Lung (tissue), 12 donors: ENCODE data around the gene WDR45. TPM values are rescaled to one million over a fixed set of nuclear protein-coding genes. Genes with fewer than 3 reads are reported as not detected.

ENCODE experiments used
- ATAC-seq: fragments of 200-7000 bp; cut with Tn5 transposase; one replicate; pipeline ENCODE4 v1.9.1; 2020; ENCODE audit warnings: moderate number of reproducible peaks; ENCODE audit not compliant: insufficient read depth, low FRiP score
- DNase-seq, 3 donors: peaks; one replicate each; pipeline ENCODE4 v3.0.0-alpha.2; 2013 to 2017
- H3K27ac ChIP-seq, 2 donors: one replicate each; pipeline ENCODE4 v1.5.1; 2013; ENCODE audit warnings: mild to moderate bottlenecking in 2 of 2, moderate library complexity in 2 of 2, control low read depth in 1 of 2, inconsistent platforms in 1 of 2, low read depth in 1 of 2, low read length in 1 of 2
- H3K27me3 ChIP-seq, 3 donors: one replicate each; pipeline ENCODE4 v1.5.1; 2013; ENCODE audit warnings: low read length in 2 of 3; ENCODE audit not compliant: control insufficient read depth in 3 of 3, insufficient read depth in 3 of 3
- H3K36me3 ChIP-seq, 4 donors: one replicate each; pipeline ENCODE4 v1.5.1; 2013; ENCODE audit warnings: low read length in 4 of 4, mild to moderate bottlenecking in 1 of 4, moderate library complexity in 1 of 4; ENCODE audit not compliant: control insufficient read depth in 4 of 4, insufficient read depth in 4 of 4
- H3K4me1 ChIP-seq, 5 donors: one replicate each; pipeline ENCODE4 v1.5.1; 2013; ENCODE audit warnings: low read length in 5 of 5, mild to moderate bottlenecking in 2 of 5, moderate library complexity in 1 of 5; ENCODE audit not compliant: control insufficient read depth in 5 of 5, insufficient read depth in 5 of 5
- H3K4me3 ChIP-seq: one replicate; pipeline ENCODE4 v1.5.1; 2013; ENCODE audit warnings: mild to moderate bottlenecking, control low read depth, moderate library complexity
- H3K9ac ChIP-seq, 2 donors: one replicate each; pipeline ENCODE4 v1.5.1; 2013; ENCODE audit warnings: low read length in 2 of 2, control low read depth in 1 of 2; ENCODE audit not compliant: insufficient read depth in 1 of 2
- H3K9me3 ChIP-seq, 4 donors: one replicate each; pipeline ENCODE4 v1.5.1; 2013; ENCODE audit warnings: low read length in 3 of 4, mild to moderate bottlenecking in 1 of 4, moderate library complexity in 1 of 4; ENCODE audit not compliant: control insufficient read depth in 4 of 4, insufficient read depth in 3 of 4
- WGBS, 2 donors: extraction: QIAGEN DNeasy Blood & Tissue Kit; methylation state at CpG; one replicate each; pipeline ENCODE4 v1.1.7; 2013; 5-methylcytosine and 5-hydroxymethylcytosine counted together
- polyA plus RNA-seq, 2 donors: library from polyadenylated mRNA; stranded (reverse); fragments of 200-250 nt; gene quantifications; one replicate each; pipeline ENCODE4 v1.2.1, GENCODE V29; 2013
- total RNA-seq, 2 donors: library from RNA; depleted of rRNA in 1 of 2; stranded (reverse); fragments of >200 nt in 1 of 2; gene quantifications; one replicate each; pipeline ENCODE4 v1.2.1, GENCODE V29; 2014 to 2021
- TF ChIP-seq, protein P1 (sequence below): IDR thresholded peaks from 2 replicates; pipeline ENCODE4 v1.5.1; 2012; ENCODE audit warnings: mild to moderate bottlenecking; ENCODE audit errors: control extremely low read depth, extremely low read depth
- donor health status: control.
- donor health status: control.
- donor health status: Bipolar disorder and iron deficiency.
- donor health status: healthy.
- donor health status: DM: yes; HTN: yes; CAD: no.

Gene WDR45
- total and polyA plus RNA-seq, 4 donors: 48.1 to 71.4 (median 64.3) TPM

DNA sequence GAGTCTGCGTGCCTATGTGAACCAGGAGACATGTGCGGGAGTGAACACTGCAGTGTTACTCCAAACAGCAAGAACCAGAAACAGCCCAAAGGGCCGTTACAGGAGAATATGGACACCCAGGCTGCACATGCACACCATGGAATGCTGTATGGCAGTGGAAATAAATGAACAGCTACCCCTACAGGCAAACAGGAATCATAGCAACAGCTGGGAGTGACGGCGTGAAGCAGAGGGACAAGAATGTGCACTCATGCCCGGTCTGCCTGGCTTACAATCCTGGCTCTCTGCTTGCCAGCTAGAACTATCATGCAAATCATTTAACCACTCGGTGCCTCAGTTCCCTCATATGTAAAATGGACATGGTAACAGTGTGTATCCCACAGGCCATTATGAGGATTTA lies 27.2 kb upstream of the WDR45 start:
- no peaks in the 10 kb centered on the region for H3K27me3 ChIP-seq
- no peak overlapping the region for H3K9ac ChIP-seq
- TF ChIP-seq, protein P1, sequence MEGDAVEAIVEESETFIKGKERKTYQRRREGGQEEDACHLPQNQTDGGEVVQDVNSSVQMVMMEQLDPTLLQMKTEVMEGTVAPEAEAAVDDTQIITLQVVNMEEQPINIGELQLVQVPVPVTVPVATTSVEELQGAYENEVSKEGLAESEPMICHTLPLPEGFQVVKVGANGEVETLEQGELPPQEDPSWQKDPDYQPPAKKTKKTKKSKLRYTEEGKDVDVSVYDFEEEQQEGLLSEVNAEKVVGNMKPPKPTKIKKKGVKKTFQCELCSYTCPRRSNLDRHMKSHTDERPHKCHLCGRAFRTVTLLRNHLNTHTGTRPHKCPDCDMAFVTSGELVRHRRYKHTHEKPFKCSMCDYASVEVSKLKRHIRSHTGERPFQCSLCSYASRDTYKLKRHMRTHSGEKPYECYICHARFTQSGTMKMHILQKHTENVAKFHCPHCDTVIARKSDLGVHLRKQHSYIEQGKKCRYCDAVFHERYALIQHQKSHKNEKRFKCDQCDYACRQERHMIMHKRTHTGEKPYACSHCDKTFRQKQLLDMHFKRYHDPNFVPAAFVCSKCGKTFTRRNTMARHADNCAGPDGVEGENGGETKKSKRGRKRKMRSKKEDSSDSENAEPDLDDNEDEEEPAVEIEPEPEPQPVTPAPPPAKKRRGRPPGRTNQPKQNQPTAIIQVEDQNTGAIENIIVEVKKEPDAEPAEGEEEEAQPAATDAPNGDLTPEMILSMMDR: no peak
- ATAC-seq (no peak), DNase-seq (peak; percentile 35 to 53 (median 37))
- 53 to 60% methylated on average over 7 of the region's 7 CpGs for WGBS, 2 donors
- no peaks in the 10 kb centered on the region for H3K4me1 ChIP-seq
- no peak overlapping the region for H3K27ac ChIP-seq
- H3K36me3 ChIP-seq: peaks cover 0 to 3% (median under 1%) of the 10 kb centered on the region in 4 donors
- peaks cover 0 to 1% (median 0%) of the 10 kb centered on the region in 4 donors for H3K9me3 ChIP-seq
- H3K4me3 ChIP-seq: no peak overlapping the region

DNA sequence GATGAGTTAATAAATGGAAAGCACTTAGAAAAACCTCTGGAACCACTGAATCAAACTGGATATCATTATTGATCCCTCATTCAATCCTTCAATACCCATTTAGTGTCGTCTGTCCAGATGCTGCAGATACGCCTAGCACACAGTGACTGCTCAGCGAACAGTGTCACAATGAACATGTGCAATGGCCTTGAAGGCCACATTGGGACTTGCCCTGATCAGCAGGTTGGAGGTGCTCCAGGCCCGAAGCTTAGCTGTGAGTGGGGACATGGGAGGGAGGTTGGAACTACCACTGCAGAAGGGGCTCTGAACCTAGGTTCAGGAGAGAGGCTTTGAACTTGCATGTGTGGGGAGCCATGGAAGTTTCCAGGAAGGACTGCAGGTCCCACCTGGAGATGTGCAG lies 26.6 kb upstream of the WDR45 start:
- no peaks in the 10 kb centered on the region for H3K4me1 ChIP-seq
- ATAC-seq: no peak

DNA sequence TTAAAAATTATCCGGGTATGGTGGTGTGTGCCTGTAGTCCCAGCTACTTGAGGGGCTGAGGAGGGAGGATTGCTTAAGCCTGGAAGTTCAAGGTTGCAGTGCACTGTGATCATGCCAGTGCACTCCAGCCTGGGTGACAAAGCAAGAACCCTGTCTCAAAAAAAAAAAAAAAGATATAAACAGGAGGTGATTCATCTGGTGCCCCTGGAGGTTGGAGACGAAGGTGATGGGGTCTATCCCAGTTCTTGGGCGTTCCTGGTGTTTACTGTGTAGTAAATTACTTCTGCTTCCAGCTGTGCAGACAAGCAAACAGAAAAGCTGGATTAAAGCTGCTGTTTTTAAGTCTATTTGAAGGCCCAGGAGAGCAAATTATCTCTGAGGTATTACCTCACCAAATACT lies 23.9 kb upstream of the WDR45 start:
- TF ChIP-seq, protein P1: no peak
- Histone ChIP-seq H3K9me3 (peaks cover 0 to 3% (median 0%) of the 10 kb centered on the region in 4 donors), H3K27ac (no peak overlapping the region), H3K4me3 (no peak overlapping the region), H3K27me3 (no peaks in the 10 kb centered on the region), H3K36me3 (no peaks in the 10 kb centered on the region), H3K4me1 (peaks cover 0 to 5% (median 0%) of the 10 kb centered on the region in 5 donors), H3K9ac (no peak overlapping the region)
- WGBS, 2 donors: 70 to 77% methylated on average over 3 of the region's 3 CpGs
- ATAC-seq: no peak
- no peak for DNase-seq

More for the DNA sequence above, 26.6 kb upstream of the WDR45 start:
- TF ChIP-seq, protein P1: no peak
- H3K9me3 ChIP-seq: peaks cover 0 to 1% (median 0%) of the 10 kb centered on the region in 4 donors
- WGBS, 2 donors: 89 to 95% methylated on average over 4 of the region's 4 CpGs
- DNase-seq: no peak
- H3K36me3 ChIP-seq: no peaks in the 10 kb centered on the region
- H3K27ac ChIP-seq: no peak overlapping the region
- H3K4me3 ChIP-seq: no peak overlapping the region
- no peak overlapping the region for H3K9ac ChIP-seq
- no peaks in the 10 kb centered on the region for H3K27me3 ChIP-seq

DNA sequence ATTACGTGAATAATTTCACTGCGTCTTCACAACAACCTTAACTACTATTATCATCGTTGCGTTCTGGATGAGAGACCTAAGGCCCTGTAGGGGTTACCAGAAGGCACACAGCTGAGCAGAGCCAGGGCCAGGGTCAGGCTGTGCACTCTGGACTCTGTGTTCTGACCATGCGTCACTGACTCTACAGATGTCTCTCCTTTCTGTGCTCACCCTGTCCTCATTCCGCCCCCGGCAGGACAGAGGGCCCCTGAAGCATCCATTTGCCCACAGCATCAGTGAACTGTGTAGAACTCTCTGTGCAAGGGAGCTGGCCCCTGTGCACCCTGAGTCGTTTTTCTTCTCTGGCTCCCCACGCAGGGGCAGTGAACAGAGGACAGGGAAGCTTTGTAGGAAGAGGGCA lies 22.5 kb upstream of the WDR45 start:
- H3K27ac ChIP-seq: no peak overlapping the region
- no peaks in the 10 kb centered on the region for H3K36me3 ChIP-seq
- no peak overlapping the region for H3K9ac ChIP-seq
- 83 to 92% methylated on average over 9 of the region's 9 CpGs for WGBS, 2 donors
- no peaks in the 10 kb centered on the region for H3K27me3 ChIP-seq
- H3K9me3 ChIP-seq: peaks cover 0 to 3% (median 0%) of the 10 kb centered on the region in 4 donors
- TF ChIP-seq, protein P1: no peak
- no peak overlapping the region for H3K4me3 ChIP-seq
- DNase-seq: no peak
- peaks cover 0 to 5% (median 0%) of the 10 kb centered on the region in 5 donors for H3K4me1 ChIP-seq
- ATAC-seq: no peak
